T-helper 2 cell treated with Interferon-gamma antibody and Interleukin-4, amounts not matched to agents 5 μg/mL and 100 μg/mL, for 36 hours (primary cell): ENCODE data around the gene HLA-DOB.

Source experiments
- DNase-seq: peaks from one replicate; pipeline ENCODE4 v3.0.0; 2021; ENCODE audit warnings: low spot score
- H3K27ac Mint-ChIP-seq: one replicate; pipeline ENCODE4 v1.8.0; 2021; ENCODE audit warnings: mild to moderate bottlenecking, mixed read lengths
- H3K27me3 Mint-ChIP-seq: one replicate; pipeline ENCODE4 v1.8.0; 2021; ENCODE audit warnings: low read depth, mixed read lengths
- H3K36me3 Mint-ChIP-seq: one replicate; pipeline ENCODE4 v1.8.0; 2021; ENCODE audit warnings: low read depth, mixed read lengths
- H3K4me1 Mint-ChIP-seq: one replicate; pipeline ENCODE4 v1.8.0; 2021; ENCODE audit warnings: low read depth, mixed read lengths
- H3K4me3 Mint-ChIP-seq: one replicate; pipeline ENCODE4 v1.8.0; 2022; ENCODE audit warnings: mild to moderate bottlenecking, moderate library complexity, mixed read lengths
- H3K9me3 Mint-ChIP-seq: one replicate; pipeline ENCODE4 v1.8.0; 2021; ENCODE audit warnings: mixed read lengths

Gene HLA-DOB

GRCh38 chr6:32838114-32838958, 21.5 kb upstream of the HLA-DOB start, which contains the start of gene TAP2:
TAP2 (minus strand) TSS chr6:32838739; CDS start chr6:32838233, 506 bp downstream.
- peak within 1 kb of the TSS; percentile 98 for H3K27ac Mint-ChIP-seq
- H3K4me1 Mint-ChIP-seq, result peaks cover 75% of the 10 kb centered on the region
- DNase-seq, result peak; percentile 95
- H3K9me3 Mint-ChIP-seq, result no peaks in the 10 kb centered on the region
- H3K36me3 Mint-ChIP-seq, result peaks cover 81% of the 10 kb centered on the region
- H3K4me3 Mint-ChIP-seq, result peak within 1 kb of the TSS; percentile 81
- no peaks in the 10 kb centered on the region for H3K27me3 Mint-ChIP-seq

GRCh38 chr6:32837651-32838113, 20.9 kb upstream of the HLA-DOB start:
- Mint-ChIP-seq H3K4me1 (peaks cover 77% of the 10 kb centered on the region), H3K27ac (peak overlapping the region; percentile 98), H3K27me3 (no peaks in the 10 kb centered on the region), H3K4me3 (peak overlapping the region; percentile 81), H3K9me3 (no peaks in the 10 kb centered on the region), H3K36me3 (peaks cover 82% of the 10 kb centered on the region)
- DNase-seq, result no peak

GRCh38 chr6:32836873-32837272, 20.1 kb upstream of the HLA-DOB start:
- peaks cover 76% of the 10 kb centered on the region for H3K4me1 Mint-ChIP-seq
- peaks cover 79% of the 10 kb centered on the region for H3K36me3 Mint-ChIP-seq
- DNase-seq, result no peak
- no peaks in the 10 kb centered on the region for H3K27me3 Mint-ChIP-seq
- peak overlapping the region; percentile 98 for H3K27ac Mint-ChIP-seq
- H3K4me3 Mint-ChIP-seq, result peak overlapping the region; percentile 81
- H3K9me3 Mint-ChIP-seq, result no peaks in the 10 kb centered on the region

- H3K27me3 Mint-ChIP-seq, result no peaks in the 10 kb centered on the region
- H3K4me3 Mint-ChIP-seq, result peak overlapping the region; percentile 40
- peaks cover 78% of the 10 kb centered on the region for H3K36me3 Mint-ChIP-seq
- no peak for DNase-seq
- peaks cover 70% of the 10 kb centered on the region for H3K4me1 Mint-ChIP-seq
- no peaks in the 10 kb centered on the region for H3K9me3 Mint-ChIP-seq
- H3K27ac Mint-ChIP-seq, result no peak overlapping the region
These were observed 18.5 kb upstream of the HLA-DOB start for GRCh38 chr6:32835167-32835893.

- H3K27me3 Mint-ChIP-seq, result no peaks in the 10 kb centered on the region
- no peak for DNase-seq
- H3K27ac Mint-ChIP-seq, result peak overlapping the region; percentile 34
- peaks cover 84% of the 10 kb centered on the region for H3K36me3 Mint-ChIP-seq
- H3K4me3 Mint-ChIP-seq, result peak overlapping the region; percentile 38
- no peaks in the 10 kb centered on the region for H3K9me3 Mint-ChIP-seq
- peaks cover 60% of the 10 kb centered on the region for H3K4me1 Mint-ChIP-seq
These were observed 16.9 kb upstream of the HLA-DOB start for GRCh38 chr6:32833664-32834063.

GRCh38 chr6:32832535-32832934, 15.7 kb upstream of the HLA-DOB start:
- H3K36me3 Mint-ChIP-seq, result peaks cover 87% of the 10 kb centered on the region

GRCh38 chr6:32830936-32831335, 14.1 kb upstream of the HLA-DOB start:
- Mint-ChIP-seq H3K36me3 (peaks cover 78% of the 10 kb centered on the region), H3K27ac (no peak overlapping the region), H3K4me1 (peaks cover 56% of the 10 kb centered on the region), H3K27me3 (no peaks in the 10 kb centered on the region), H3K9me3 (no peaks in the 10 kb centered on the region), H3K4me3 (no peak overlapping the region)
- DNase-seq, result no peak

More at GRCh38 chr6:32832535-32832934, 15.7 kb upstream of the HLA-DOB start:
- DNase-seq, result no peak
- H3K9me3 Mint-ChIP-seq, result no peaks in the 10 kb centered on the region
- no peaks in the 10 kb centered on the region for H3K27me3 Mint-ChIP-seq
- peaks cover 64% of the 10 kb centered on the region for H3K4me1 Mint-ChIP-seq
- H3K4me3 Mint-ChIP-seq, result no peak overlapping the region
- H3K27ac Mint-ChIP-seq, result no peak overlapping the region

- Mint-ChIP-seq H3K4me3 (no peak overlapping the region), H3K27ac (no peak overlapping the region), H3K36me3 (peaks cover 70% of the 10 kb centered on the region), H3K27me3 (no peaks in the 10 kb centered on the region), H3K4me1 (peaks cover 48% of the 10 kb centered on the region), H3K9me3 (no peaks in the 10 kb centered on the region)
- no peak for DNase-seq
These were observed 13.2 kb upstream of the HLA-DOB start for GRCh38 chr6:32830017-32830416.

- Mint-ChIP-seq H3K4me3 (no peak overlapping the region), H3K9me3 (no peaks in the 10 kb centered on the region), H3K27ac (no peak overlapping the region), H3K27me3 (no peaks in the 10 kb centered on the region), H3K4me1 (peaks cover 43% of the 10 kb centered on the region), H3K36me3 (peaks cover 64% of the 10 kb centered on the region)
- no peak for DNase-seq
These were observed 12.7 kb upstream of the HLA-DOB start for GRCh38 chr6:32829495-32829894.

- Mint-ChIP-seq H3K27ac (no peak overlapping the region), H3K4me3 (no peak overlapping the region), H3K9me3 (no peaks in the 10 kb centered on the region), H3K27me3 (no peaks in the 10 kb centered on the region), H3K36me3 (peaks cover 43% of the 10 kb centered on the region), H3K4me1 (peaks cover 22% of the 10 kb centered on the region)
- no peak for DNase-seq
These were observed 10.2 kb upstream of the HLA-DOB start for GRCh38 chr6:32827025-32827424.

GRCh38 chr6:32825966-32826365, 9.2 kb upstream of the HLA-DOB start:
- peaks cover 15% of the 10 kb centered on the region for H3K4me1 Mint-ChIP-seq
- H3K36me3 Mint-ChIP-seq, result peaks cover 34% of the 10 kb centered on the region
- no peaks in the 10 kb centered on the region for H3K9me3 Mint-ChIP-seq
- H3K27me3 Mint-ChIP-seq, result no peaks in the 10 kb centered on the region
- H3K4me3 Mint-ChIP-seq, result no peak overlapping the region
- no peak overlapping the region for H3K27ac Mint-ChIP-seq
- DNase-seq, result no peak

GRCh38 chr6:32819729-32820128, 2.9 kb upstream of the HLA-DOB start:
- Mint-ChIP-seq H3K4me1 (no peaks in the 10 kb centered on the region), H3K9me3 (no peaks in the 10 kb centered on the region), H3K27me3 (no peaks in the 10 kb centered on the region), H3K4me3 (no peak overlapping the region), H3K27ac (no peak overlapping the region), H3K36me3 (no peaks in the 10 kb centered on the region)
- DNase-seq, result no peak

GRCh38 chr6:32818867-32819266, 2.1 kb upstream of the HLA-DOB start:
- Mint-ChIP-seq H3K27me3 (no peaks in the 10 kb centered on the region), H3K9me3 (no peaks in the 10 kb centered on the region), H3K36me3 (no peaks in the 10 kb centered on the region), H3K4me1 (no peaks in the 10 kb centered on the region), H3K27ac (no peak overlapping the region), H3K4me3 (no peak overlapping the region)
- DNase-seq, result no peak

GRCh38 chr6:32815996-32816395, 806 bp downstream of the HLA-DOB start:
- Mint-ChIP-seq H3K27ac (no peak overlapping the region), H3K9me3 (no peaks in the 10 kb centered on the region), H3K4me1 (no peaks in the 10 kb centered on the region), H3K4me3 (no peak overlapping the region), H3K27me3 (no peaks in the 10 kb centered on the region), H3K36me3 (no peaks in the 10 kb centered on the region)
- no peak for DNase-seq
